PFSK-1 (cell line): ENCODE data around the gene ARPC3.

ENCODE experiments used
- FOXP2 ChIP-seq: optimal IDR thresholded peaks from 2 replicates; pipeline ENCODE3; 2011; ENCODE audit warnings: borderline replicate concordance, control low read depth, inconsistent platforms; ENCODE audit not compliant: insufficient read depth; ENCODE audit errors: extremely low read length, extremely low read depth
- POLR2AphosphoS5 ChIP-seq: IDR thresholded peaks from 2 replicates; pipeline ENCODE4 v1.6.1; 2012; ENCODE audit warnings: low read depth, mild to moderate bottlenecking, control low read depth, low read length, moderate library complexity
- SIN3A ChIP-seq: IDR thresholded peaks from 2 replicates; pipeline ENCODE4 v1.6.1; 2012; ENCODE audit warnings: mild to moderate bottlenecking, low read length, moderate library complexity, borderline replicate concordance; ENCODE audit not compliant: insufficient read depth
- TAF1 ChIP-seq: IDR thresholded peaks from 2 replicates; pipeline ENCODE4 v1.6.1; 2012; ENCODE audit warnings: low read length, control low read depth, borderline replicate concordance; ENCODE audit not compliant: insufficient read depth
- TF ChIP-seq, protein P1 (sequence below), 2 experiments: IDR thresholded peaks; 2 replicates each; pipeline versions ENCODE4 v1.6.1 to v1.8.0; 2011 to 2012; ENCODE audit warnings: low read depth in 2 of 2, low read length in 2 of 2, control low read depth in 1 of 2, inconsistent platforms in 1 of 2, mild to moderate bottlenecking in 1 of 2, moderate library complexity in 1 of 2; ENCODE audit not compliant: insufficient read depth in 1 of 2

DNA sequence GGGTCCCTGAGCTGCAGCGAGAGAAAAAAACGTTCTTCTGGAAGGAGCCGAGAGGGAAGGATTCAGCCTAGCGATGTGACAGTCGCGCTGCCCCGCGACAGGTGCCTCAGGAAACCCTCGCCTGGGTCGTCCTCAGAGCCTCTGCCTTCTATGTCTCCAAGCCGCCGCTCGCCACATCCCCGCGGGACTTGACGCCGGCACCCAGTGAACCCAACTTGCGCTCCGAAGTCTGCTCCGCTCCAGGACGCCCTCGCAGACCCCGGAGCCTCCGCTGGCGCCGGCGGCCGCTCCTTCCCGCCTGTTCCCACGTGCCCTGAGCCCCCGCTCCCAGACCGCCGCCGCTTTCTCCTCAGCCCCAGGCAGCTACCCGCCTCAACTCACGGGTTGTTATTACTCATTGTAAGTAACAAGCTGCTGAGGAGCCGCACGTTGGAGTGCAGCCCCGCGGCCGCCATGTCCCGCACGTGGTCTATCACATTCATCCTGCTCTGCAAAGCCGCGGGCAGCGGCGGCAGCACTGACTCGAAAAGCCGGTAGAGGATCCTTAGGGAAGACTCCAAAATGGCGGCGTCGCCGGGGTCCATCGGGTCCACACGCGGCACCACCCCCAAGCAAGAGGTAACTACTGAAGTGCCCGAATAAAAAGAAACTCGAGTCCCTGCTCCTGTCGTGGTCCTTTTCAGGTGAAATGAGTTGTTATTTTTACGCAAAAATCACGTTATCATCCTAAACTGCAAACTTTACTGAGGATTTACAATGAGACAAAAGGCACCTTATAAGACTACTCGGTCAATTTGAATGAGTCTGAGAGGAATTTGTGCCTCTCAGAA, 46.8 kb downstream of the ARPC3 start, which contains the start of gene ANAPC7:
- TF ChIP-seq POLR2AphosphoS5: peak; percentile 70
- TF ChIP-seq SIN3A: no peak
- TF ChIP-seq TAF1: peak; percentile 76; the same call in 1 of the 2 replicates
- TF ChIP-seq, protein P1, sequence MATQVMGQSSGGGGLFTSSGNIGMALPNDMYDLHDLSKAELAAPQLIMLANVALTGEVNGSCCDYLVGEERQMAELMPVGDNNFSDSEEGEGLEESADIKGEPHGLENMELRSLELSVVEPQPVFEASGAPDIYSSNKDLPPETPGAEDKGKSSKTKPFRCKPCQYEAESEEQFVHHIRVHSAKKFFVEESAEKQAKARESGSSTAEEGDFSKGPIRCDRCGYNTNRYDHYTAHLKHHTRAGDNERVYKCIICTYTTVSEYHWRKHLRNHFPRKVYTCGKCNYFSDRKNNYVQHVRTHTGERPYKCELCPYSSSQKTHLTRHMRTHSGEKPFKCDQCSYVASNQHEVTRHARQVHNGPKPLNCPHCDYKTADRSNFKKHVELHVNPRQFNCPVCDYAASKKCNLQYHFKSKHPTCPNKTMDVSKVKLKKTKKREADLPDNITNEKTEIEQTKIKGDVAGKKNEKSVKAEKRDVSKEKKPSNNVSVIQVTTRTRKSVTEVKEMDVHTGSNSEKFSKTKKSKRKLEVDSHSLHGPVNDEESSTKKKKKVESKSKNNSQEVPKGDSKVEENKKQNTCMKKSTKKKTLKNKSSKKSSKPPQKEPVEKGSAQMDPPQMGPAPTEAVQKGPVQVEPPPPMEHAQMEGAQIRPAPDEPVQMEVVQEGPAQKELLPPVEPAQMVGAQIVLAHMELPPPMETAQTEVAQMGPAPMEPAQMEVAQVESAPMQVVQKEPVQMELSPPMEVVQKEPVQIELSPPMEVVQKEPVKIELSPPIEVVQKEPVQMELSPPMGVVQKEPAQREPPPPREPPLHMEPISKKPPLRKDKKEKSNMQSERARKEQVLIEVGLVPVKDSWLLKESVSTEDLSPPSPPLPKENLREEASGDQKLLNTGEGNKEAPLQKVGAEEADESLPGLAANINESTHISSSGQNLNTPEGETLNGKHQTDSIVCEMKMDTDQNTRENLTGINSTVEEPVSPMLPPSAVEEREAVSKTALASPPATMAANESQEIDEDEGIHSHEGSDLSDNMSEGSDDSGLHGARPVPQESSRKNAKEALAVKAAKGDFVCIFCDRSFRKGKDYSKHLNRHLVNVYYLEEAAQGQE (IDR thresholded peaks at IDR 0.05; ENCODE audit: insufficient read depth in 1 of 2, low read depth in 2 of 2, low read length in 2 of 2): no peak
- TF ChIP-seq FOXP2: no peak
